Measurements from ENCODE around the gene PIK3CB.
"Not testable (repeated sequence)": the region's sequence is repeated elsewhere in the genome, so short reads cannot be mapped to it uniquely, and the experiment has no call there.

GRCh38 chr3:138726042-138726441 is 108.7 kb downstream of the PIK3CB start:
- not testable (repeated sequence) for TF ChIP-seq POLR2A, CTCF (IDR thresholded peaks at IDR 0.05)

Data from thyroid gland (tissue), 4 donors.